Duodenal mucosa (tissue), 2 donors: ENCODE measurements around the gene TVP23A.

Experiments
- H3K27ac ChIP-seq: one replicate; pipeline ENCODE4 v1.7.0; 2013; ENCODE audit warnings: low read depth, low read length
- H3K27me3 ChIP-seq, 2 donors: one replicate each; pipeline ENCODE4 v1.7.0; 2013; ENCODE audit warnings: low read length in 2 of 2, control low read depth in 1 of 2; ENCODE audit not compliant: insufficient read depth in 2 of 2, control insufficient read depth in 1 of 2
- H3K36me3 ChIP-seq, 2 donors: one replicate each; pipeline ENCODE4 v1.7.0; 2013; ENCODE audit warnings: low read length in 2 of 2, control low read depth in 1 of 2; ENCODE audit not compliant: insufficient read depth in 2 of 2, control insufficient read depth in 1 of 2
- H3K4me1 ChIP-seq, 2 donors: one replicate each; pipeline ENCODE4 v1.7.0; 2013; ENCODE audit warnings: low read length in 2 of 2, control low read depth in 1 of 2; ENCODE audit not compliant: insufficient read depth in 2 of 2, control insufficient read depth in 1 of 2
- H3K4me3 ChIP-seq, 2 donors: one replicate each; pipeline ENCODE4 v1.7.0; 2013; ENCODE audit warnings: low read length in 2 of 2, low read depth in 1 of 2
- H3K9ac ChIP-seq, 2 donors: one replicate each; pipeline ENCODE4 v1.7.0; 2013; ENCODE audit warnings: low read length in 2 of 2, low read depth in 1 of 2
- H3K9me3 ChIP-seq, 2 donors: one replicate each; pipeline ENCODE4 v1.7.0; 2013; ENCODE audit warnings: low read length in 2 of 2, control low read depth in 1 of 2; ENCODE audit not compliant: control insufficient read depth in 1 of 2

The TVP23A gene

DNA sequence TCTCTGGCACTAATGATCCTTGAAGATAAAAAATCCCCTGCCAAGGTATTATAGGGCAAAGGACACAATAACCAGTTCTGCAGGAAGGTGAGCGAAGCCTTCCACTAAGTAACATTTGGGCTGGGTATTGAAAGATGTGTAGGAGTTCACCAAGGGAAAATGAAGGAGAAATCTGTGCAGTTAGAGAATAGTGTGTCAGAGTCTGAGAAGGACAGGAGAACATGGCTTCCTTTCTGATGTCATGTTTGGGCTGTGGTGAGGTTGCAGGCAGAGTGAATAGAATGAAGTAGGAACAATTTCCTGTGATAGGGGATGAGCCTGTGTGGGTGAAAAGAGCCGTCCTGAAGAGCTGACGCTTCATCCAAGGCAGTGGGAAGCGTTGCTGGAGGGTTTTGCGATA lies 34.4 kb upstream of the TVP23A start:
- H3K36me3 ChIP-seq = no peaks in the 10 kb centered on the region
- H3K9ac ChIP-seq = no peak overlapping the region
- no peak overlapping the region for H3K4me3 ChIP-seq
- H3K27me3 ChIP-seq = no peaks in the 10 kb centered on the region
- no peaks in the 10 kb centered on the region for H3K9me3 ChIP-seq
- no peak overlapping the region for H3K27ac ChIP-seq
- H3K4me1 ChIP-seq = peaks cover 12 to 19% of the 10 kb centered on the region in 2 donors

DNA sequence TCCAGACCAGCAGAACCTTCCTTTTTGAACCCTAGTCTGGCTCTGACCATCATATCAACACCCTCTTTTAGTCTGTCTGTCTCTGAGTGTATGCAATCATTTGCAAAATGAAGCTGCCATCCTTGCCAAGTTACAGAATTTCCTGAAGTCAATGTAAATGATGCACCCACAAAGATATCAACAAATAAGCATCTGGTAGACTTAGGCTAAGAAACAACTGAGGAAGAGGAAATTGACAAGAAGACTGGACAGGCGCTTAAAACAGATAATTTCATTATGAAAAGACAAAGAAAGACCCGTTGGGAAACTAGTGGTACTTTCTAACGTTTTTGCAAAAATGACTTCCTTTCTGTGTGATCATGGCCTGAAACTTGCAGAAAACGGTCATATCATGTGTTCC lies 33.7 kb upstream of the TVP23A start:
- no peaks in the 10 kb centered on the region for H3K36me3 ChIP-seq
- H3K9me3 ChIP-seq = no peaks in the 10 kb centered on the region
- no peak overlapping the region for H3K9ac ChIP-seq
- H3K27ac ChIP-seq = no peak overlapping the region
- no peak overlapping the region for H3K4me3 ChIP-seq
- no peaks in the 10 kb centered on the region for H3K27me3 ChIP-seq
- H3K4me1 ChIP-seq = peaks cover 12 to 19% of the 10 kb centered on the region in 2 donors

DNA sequence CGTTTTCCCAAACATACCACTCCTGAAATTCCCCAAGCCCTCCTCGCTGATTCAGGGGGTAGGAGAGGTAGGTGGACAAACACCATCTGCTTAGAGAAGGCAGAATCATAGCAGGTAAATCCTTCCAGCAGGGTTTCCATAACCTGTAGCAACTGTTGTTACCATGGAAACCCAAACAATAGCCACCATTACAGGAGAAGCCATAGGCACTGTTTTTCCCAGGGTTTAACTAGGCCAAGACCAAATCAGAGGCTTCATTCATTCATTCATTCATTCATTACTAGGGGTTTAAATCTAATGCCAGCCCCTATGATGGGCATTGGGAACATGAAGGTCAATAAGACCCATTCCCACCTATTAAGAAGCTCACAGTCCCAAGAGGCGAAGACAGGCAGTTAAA lies 32.9 kb upstream of the TVP23A start:
- Histone ChIP-seq H3K9ac (no peak overlapping the region), H3K27ac (no peak overlapping the region), H3K4me3 (no peak overlapping the region), H3K27me3 (no peaks in the 10 kb centered on the region), H3K9me3 (no peaks in the 10 kb centered on the region), H3K36me3 (no peaks in the 10 kb centered on the region), H3K4me1 (peaks cover 8 to 15% of the 10 kb centered on the region in 2 donors)

DNA sequence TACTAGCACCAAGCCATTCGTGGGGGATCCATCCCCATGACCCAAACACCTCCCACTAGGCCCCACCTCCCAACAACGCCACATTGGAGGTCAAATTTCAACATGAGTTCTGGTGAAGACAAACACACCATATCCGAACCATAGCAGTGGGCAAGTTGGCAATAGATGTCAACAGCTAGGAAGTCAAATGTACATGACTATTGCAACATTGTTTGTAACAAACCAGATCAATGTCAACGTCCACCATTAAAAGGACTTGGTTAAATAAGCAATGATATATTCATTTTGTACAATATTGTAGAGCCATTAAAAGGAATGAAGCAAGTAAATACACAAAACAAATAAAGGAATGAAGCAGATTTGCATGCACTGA lies 31.9 kb upstream of the TVP23A start:
- Histone ChIP-seq H3K9me3 (no peaks in the 10 kb centered on the region), H3K36me3 (no peaks in the 10 kb centered on the region), H3K27ac (no peak overlapping the region), H3K27me3 (no peaks in the 10 kb centered on the region), H3K9ac (no peak overlapping the region), H3K4me3 (no peak overlapping the region), H3K4me1 (peaks cover 8 to 12% of the 10 kb centered on the region in 2 donors)

DNA sequence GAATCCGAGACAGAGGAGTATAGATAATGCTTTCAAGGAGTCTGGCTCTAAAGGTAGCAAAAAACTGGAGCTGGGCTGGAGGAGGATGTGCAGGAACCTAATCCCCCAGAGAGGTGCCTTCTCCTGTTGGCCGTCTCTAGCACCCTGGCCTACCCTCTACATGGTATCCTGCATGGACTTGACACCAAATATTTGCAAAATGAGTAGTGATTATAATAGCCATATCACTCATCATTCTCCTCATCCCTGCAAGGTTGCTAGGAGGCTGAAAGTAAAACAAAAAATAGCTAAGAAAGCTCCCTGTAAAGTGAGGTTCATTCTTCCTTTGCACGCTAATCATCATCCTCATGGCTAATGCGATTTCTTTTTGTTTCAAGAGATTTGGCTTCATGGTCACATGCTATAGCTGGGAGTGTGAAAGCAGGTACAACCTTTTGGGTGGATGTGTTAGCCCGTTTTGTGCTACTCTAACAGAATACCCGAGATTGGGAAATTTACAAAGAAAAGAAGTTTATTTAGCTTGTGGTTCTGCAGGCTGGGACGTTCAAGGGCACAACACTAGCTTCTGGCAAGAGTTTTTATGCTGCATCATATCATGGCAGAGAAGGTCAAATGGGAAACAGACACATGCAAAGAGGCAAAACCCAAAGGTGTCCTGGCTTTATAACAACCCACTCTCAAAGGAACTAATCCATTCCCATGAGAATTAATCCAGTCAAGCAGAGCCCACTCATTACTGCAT lies 31.3 kb upstream of the TVP23A start:
- H3K36me3 ChIP-seq = no peaks in the 10 kb centered on the region
- H3K9ac ChIP-seq = no peak overlapping the region
- no peaks in the 10 kb centered on the region for H3K9me3 ChIP-seq
- no peaks in the 10 kb centered on the region for H3K27me3 ChIP-seq
- H3K4me3 ChIP-seq = no peak overlapping the region
- H3K4me1 ChIP-seq = peaks cover 8 to 12% of the 10 kb centered on the region in 2 donors
- no peak overlapping the region for H3K27ac ChIP-seq

DNA sequence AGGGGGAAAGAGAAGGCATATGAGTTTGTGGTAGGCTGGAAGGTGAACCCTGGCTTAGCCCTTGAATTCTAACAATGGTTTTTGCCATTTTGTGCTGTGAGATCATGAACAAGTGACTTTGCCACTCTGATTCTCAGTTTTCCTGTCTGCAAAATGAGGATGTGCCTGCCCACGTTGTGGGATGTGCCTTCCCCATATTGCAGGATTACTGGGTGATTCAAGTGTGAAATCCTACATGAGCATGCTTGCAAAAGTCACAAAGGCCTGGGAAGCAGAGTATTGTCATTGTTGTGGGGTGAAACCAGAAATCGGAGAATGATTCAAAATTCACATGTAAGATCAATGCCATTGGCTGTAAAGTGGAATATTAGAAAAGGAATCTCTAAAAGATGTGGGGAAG lies 28.6 kb upstream of the TVP23A start:
- H3K9me3 ChIP-seq = no peaks in the 10 kb centered on the region
- H3K27me3 ChIP-seq = no peaks in the 10 kb centered on the region
- no peaks in the 10 kb centered on the region for H3K36me3 ChIP-seq
- H3K27ac ChIP-seq = no peak overlapping the region
- H3K4me3 ChIP-seq = no peak overlapping the region
- H3K9ac ChIP-seq = no peak overlapping the region
- peaks cover 3 to 10% of the 10 kb centered on the region in 2 donors for H3K4me1 ChIP-seq

DNA sequence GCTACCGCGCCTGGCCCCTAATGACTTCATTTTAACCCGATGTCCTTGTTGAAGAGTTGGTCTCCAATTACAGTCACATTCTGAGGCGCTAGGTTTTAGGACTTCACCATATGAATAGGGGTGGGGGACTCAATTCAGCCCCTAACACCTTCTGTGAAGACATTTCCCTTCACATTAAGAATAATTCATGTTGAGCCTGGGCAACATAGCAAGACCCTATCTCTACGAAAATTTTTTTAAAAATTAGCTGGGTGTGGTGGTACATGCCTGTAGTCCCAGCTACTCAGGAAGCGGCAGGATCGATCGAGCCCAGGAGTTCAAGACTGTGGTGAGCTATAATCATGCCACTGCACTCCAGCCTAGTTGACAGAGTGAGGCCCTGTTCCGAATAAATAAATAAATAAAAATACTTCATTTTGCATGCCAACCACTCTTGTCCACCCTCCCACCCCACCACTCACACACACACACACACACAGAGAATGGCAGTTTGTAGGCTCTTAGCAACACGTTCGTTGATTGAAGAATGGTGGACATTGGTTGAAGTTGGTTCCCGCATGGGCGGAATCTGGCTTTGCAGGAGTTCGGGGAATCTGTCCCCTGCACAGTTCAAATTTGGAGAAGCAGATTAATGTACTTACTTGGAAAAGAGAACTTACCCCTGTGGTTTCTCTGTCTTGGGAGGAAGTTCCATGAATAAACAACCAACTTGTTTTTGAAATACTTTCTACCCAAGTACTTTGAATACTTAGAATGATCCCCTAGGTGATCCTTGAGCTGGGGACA lies 27.8 kb upstream of the TVP23A start:
- Histone ChIP-seq H3K9ac (no peak overlapping the region), H3K27ac (no peak overlapping the region), H3K4me3 (no peak overlapping the region), H3K27me3 (no peaks in the 10 kb centered on the region), H3K4me1 (peaks cover 0 to 7% of the 10 kb centered on the region in 2 donors), H3K9me3 (no peaks in the 10 kb centered on the region), H3K36me3 (no peaks in the 10 kb centered on the region)

DNA sequence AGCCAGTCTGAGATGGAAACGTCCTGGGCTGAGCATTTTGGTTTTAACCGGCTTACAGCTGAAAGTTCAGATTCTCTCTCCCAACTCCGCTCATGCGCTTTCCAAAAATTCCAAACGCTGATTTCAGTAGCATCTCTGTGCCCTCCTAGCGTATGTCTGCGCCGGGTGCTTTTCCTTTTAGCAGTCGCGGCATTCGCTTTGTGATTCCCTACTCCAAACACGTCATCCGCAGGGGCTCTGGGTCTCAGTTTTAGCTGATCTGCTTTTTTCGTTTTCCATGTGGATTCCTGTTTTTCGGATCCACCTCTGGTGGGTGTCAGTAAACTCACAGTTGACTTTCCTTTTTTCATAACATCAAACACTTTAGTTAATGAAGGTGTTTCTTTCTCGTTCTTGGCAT lies 22.1 kb upstream of the TVP23A start:
- Histone ChIP-seq H3K9me3 (no peaks in the 10 kb centered on the region), H3K4me1 (peaks cover 0 to 7% of the 10 kb centered on the region in 2 donors), H3K36me3 (no peaks in the 10 kb centered on the region), H3K27ac (no peak overlapping the region), H3K4me3 (no peak overlapping the region), H3K27me3 (no peaks in the 10 kb centered on the region), H3K9ac (no peak overlapping the region)

DNA sequence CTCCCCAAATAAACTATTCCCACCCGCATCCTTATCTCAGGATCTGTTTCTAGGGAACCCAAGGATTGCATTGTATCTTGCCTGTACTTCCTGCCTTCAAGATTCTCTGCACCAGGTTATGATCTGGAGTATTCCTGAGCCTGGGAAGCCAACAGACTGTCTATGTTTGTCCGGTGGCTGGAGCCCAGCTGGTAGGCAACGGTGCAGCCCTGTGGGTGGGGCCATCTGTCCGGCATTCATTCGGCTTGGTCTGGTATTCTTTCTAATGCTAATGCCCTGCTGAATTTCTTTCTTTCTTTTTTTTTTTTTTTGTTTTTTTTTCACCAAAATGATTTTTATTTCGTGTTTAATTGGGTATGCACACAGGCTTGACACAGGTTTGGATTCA lies 20.7 kb upstream of the TVP23A start:
- Histone ChIP-seq H3K9ac (no peak overlapping the region), H3K9me3 (no peaks in the 10 kb centered on the region), H3K4me3 (no peak overlapping the region), H3K27ac (no peak overlapping the region), H3K36me3 (no peaks in the 10 kb centered on the region), H3K4me1 (peaks cover 6 to 12% of the 10 kb centered on the region in 2 donors), H3K27me3 (no peaks in the 10 kb centered on the region)

DNA sequence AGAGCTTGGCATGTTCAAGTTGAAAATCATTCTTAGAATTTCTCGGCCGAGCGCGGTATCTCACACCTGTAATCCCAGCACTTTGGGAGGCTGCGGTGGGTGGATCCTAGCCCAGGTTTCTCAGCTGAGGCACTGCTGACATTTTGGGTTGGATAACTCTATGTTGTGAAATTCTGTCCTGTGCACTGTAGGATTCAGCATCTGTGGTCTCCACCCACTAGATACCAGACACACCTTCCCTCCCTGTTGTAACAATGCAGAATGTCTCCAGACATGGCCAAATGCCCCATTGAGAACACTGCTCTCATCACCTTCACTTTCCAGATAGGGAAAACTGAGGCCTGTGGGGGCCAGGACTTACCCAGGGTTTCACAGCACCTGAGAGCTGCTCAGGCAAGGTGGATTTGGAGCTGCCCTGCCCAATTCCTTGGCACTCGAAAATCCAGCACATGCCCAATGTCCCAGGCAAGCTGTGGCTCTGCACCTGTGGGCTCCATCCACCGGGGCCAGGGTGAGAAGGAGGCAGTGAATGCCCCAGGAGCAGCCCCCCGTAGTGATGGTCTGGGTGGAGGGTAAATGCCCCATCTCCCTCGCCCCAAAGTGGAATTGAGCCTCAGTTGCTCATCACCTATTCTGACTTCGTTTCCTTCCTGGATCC lies 20.2 kb upstream of the TVP23A start:
- Histone ChIP-seq H3K27me3 (no peaks in the 10 kb centered on the region), H3K36me3 (no peaks in the 10 kb centered on the region), H3K27ac (no peak overlapping the region), H3K9me3 (no peaks in the 10 kb centered on the region), H3K4me3 (no peak overlapping the region), H3K9ac (no peak overlapping the region), H3K4me1 (peaks cover 11 to 16% of the 10 kb centered on the region in 2 donors)
